Amygdala (tissue), 56 donors: ENCODE measurements around the gene MDFI.

Experiments used
- DNase-seq, 56 donors: peaks; one replicate each; lab custom pipeline; 2025; lab: John Stamatoyannopoulos, UW

The MDFI gene

DNA sequence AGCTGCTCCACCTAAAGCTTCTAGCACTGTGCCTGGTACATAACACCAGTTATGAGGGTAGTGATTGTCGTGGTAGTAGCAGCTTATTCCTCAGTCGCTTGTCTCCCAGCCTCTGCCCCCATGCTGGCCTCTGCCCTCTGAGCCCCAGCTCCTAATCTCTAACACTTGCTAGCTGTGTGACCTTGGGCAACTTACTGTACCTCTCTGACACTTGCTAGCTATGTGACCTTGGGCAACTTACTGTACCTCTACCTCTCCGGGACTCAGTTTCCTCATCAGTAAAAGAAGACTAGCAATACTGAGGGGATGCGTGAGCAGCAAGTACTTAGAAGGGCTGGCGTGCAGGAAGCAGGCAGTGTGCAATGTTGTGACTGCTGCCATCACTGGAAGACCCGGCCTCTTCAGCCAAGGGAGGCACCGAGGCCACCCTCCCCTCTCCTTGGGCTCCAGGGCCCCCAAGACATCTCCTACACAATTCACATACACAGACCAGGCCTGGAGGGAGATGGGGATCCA lies 9.9 kb downstream of the MDFI start:
- no peak for DNase-seq

DNA sequence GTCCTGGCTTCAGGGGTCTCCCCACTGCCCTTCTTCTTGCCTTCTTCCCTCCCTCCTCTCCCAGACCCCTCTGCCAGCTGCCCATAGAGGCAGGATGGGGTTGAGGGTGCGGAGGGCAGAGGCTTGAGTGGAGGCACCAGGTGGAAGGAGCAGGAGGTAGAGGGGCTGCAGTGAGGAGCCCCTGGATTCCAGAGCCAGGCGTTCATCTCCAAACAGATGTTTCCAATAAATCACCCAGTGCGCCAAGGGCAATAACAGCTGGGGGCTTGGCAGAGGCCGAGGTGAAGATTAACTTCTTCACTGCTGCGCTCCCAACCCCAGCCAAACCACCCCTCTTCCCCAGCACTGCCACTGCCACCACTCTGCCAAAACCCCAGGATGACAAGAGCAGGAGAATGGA lies 10.7 kb downstream of the MDFI start:
- DNase-seq = no peak

DNA sequence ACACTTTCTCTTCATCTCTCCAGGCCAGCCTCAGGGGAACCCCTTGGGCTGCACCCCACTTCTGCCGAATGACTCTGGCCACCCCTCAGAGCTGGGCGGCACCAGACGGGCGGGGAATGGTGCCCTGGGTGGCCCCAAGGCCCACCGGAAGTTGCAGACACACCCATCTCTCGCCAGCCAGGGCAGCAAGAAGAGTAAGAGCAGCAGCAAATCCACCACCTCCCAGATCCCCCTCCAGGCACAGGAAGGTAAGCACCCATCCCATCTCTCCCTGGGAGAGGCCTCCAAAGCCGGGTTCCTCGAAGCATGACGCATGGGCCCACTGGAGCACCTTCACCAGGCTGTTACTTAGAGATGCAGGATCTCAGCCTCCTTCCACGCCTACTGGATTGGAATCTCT lies 11.3 kb downstream of the MDFI start:
- no peak for DNase-seq

DNA sequence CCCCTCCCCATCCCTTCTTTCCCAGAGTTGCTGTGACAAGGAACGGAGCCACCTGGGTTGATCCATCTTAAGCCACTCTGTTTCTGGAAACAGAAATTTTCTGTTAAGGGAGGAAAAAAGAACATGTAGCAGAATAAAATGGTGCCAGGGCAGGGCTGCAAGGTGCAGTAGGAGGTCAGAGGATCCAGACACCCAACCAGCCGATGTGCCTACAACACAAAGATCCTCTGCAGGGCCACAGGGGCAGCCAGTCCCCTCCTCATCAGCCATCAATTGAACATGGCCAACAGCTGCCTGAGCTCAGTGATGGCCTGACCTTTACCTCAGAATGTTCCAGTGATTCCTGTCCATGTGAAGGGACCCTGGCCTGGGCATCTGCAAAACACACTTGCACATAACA lies 11.9 kb downstream of the MDFI start:
- DNase-seq = no peak

DNA sequence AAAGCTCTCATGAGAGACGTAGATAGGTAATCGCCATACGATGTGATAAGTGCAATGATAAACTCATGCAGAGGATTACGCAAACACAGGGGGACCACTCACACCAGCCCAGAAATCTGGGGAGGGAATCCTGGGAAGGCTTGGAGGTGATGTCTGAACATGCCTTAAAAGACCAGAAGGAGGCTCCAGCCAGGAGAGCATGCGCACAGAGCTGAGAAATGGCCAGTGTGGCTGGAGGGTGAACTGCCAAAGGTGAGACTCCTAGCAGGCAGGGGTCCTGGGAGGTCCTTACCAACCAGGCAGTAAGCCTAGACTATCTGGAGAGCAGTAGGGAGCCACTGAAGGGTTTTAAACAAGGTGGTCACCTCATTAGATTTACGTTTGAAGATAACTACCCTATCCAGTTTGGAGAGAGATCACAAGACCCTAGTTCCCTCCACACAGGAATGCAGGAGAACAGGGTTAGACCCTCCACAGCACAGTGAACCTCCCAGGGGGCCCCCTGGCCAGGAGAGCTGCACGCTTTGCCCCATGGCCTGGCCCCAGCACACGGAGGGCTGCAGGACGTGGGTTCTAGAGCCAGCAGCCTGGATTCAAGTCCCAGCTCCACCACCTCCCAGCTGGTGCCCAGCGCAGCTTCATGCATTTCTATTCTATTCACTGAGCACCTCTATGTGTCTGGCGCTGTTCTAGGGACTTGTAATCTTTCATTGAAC lies 13.1 kb downstream of the MDFI start:
- DNase-seq = no peak

DNA sequence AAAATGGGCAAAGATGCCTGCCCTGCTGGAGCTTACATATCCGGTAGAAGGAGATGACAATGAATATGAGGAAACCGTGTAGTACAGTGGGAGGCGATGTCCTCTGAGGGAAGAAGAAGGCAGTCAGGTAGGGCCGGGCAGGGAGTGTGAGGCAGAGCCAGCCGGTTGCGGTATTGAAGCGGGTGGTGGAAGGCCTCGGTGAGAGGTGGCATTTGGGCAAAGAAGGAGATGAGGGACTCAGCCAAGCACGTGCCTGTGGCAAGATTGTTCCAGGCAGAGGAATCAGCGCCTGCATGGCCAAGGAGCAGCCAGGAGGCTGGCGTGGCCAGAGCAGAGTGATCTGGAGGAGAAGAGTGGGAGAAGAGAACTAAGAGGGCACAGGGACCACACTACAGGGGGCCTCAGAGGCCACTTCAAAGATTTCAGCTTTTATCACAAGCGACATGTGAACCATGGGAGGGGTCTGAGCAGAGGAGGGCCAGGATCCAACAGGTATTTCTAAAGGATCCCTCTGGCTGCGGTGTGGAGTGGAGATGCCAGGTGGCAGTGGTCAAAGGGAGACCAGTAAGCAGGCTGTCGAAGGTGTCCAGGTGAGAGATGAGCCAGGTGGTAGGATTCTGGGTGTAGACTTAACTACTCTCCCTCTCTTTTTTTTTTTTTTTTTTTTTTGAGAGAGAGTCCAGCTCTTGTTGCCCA lies 13.8 kb downstream of the MDFI start:
- no peak for DNase-seq

DNA sequence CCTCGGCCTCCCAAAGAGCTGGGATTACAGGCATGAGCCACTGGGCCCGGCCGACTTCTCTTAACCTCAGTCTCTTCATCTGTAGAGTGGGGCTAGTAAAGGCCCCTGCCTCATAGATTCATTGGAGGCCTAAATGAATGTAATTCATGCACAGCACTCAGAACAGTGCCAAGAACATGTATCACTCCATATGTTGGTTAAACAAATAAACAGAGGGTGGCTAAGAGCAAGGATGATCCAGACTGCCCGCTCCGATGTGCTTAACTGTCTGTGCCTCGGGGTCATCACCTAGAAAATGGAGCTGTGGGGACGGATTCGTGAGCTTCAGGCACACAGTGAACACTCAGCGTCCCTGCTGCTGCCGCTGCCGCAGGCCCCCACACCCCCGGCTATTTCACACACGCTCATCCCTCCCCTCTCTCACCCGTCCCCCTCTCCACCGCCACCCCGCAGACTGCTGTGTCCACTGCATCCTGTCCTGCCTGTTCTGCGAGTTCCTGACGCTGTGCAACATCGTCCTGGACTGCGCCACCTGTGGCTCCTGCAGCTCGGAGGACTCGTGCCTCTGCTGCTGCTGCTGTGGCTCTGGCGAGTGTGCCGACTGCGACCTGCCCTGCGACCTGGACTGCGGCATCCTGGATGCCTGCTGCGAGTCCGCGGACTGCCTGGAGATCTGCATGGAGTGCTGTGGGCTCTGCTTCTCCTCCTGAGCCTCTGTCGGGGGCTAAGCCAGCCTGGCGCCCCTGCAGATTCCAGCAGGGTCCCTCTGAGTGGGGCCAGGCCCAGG lies 14.8 kb downstream of the MDFI start:
- DNase-seq = no peak

DNA sequence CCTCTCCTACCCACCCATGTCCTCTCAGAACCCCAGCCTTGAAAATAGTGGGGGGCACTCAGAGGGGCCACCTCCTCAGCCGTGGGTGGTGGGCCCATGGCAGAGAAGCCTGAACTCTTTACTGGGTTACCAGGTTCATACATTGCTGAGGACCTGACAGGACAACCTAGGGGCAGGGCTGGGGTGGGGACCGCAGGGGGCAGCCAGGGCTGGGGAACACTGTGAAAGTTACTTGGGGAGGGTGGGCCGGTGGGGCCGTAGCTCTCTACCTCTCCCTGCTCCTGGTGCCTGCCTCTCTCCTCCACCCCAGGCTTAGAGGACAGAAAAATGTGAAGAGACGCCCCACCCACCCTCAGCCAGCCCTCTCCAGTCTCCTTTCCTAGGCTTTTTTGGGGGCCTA lies 15.4 kb downstream of the MDFI start:
- DNase-seq = no peak

DNA sequence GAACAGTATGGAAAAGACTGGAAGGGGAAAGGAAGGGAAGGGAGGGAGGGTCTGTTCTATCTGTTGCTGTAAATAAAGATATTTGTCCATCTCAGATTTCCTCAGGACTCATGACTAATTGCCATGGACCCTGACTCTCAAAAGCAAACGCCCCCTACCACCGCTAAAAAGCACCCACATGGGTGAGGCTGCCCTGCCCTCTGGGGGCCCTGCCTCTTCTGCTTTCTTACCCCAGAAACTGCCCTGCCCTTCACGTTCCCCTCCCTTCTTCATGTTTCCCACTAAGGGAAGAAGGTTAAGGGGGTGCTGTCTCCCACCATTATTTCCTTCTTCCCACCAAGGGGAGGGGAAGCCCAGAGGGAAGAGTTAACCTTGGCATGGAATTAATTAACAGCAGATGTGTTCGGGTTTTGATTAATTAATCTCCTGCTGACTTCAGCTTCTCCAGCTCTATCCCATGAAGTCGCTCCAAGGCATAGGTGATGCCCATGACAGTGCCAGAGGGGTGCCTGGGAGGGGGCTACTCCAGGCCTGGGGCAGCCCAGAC lies 16.0 kb downstream of the MDFI start:
- DNase-seq = no peak

DNA sequence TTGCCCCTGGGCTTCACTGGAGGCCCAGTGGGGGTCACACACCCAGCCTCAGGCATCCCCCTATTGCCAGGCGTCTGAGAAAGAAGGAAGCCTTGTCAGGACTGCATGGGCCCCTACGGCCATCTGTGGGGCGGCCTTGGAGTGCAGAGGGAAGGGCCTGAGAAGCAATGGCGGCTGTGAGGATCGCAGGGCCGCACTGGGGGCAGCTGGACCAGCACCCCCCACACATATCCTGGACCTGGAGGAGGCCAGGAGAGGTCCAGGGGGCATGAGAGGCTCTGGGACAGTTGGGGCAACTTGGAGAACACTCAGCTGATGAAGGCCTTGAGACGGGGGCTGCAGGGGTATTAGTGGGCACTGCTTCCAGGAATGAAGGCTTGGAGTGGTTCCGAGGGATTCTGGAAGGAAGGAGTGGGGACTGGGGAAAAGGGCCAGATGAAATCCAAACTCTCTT lies 16.5 kb downstream of the MDFI start:
- no peak for DNase-seq

DNA sequence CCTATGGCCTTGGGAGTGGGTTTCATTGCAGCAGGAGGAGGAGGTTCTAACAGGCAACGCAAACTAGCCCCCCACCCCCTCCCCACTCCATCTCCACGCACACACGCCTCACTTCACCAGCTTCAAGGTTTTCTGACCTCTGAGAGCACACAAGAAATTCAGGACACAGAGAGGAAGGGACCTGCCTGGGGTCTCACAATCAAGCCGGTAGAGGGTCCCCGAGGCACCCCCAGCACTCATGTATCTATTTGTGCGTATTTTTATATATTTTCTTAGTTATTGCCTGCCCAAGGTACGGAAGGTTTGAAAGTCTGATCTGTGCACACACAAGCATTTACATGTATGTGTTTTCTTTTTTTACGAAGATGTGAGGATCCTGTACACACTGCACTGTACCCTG lies 16.9 kb downstream of the MDFI start:
- DNase-seq = no peak

DNA sequence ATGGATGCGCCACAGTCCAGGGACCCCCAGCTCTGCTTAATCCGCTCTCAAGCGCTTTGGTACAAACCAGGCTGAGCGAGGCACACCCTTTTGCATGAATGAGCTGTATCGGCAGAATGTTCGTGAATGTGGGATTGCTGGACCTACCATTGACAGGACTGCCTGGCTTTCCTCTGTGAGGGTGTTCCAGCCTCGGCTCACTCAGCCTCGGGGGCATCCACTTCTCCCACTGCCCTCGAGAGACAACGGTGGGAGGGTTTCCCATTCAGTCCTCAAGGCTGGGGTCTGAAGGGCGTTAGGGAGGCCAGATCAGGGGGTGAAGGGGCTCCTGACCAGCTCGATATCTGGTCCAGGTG lies 17.4 kb downstream of the MDFI start:
- no peak for DNase-seq

DNA sequence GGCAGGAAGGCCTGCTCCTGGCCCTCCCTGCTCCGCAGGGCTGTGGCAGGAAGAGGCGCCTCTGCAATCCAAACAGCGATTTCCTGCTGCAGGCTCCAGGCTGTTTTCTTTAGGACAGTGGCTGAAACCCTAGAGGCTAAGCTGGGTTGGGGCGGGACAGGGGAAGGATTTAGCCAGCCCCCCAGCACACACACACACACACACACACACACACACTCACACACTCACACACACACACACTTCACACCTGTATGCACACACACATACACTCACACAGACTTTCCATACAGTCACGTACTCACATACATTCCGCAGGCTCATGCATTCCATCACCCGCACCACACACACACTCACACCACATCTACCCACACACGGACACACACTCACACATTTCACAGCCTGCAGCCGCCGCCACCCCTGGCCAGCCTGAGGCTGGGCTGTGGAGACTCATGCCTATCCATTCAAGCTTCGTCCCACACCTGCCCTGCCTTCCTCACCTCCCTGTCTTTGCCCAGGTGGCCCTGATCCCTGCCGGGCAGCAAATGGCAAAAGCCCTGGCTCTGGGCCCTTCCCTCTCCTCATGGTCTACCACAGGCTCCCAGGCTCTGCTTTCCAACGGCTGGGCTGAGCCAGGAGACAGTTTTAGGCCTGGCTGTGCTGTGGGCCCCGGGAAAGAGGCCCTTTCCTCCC lies 17.9 kb downstream of the MDFI start:
- DNase-seq = no peak

DNA sequence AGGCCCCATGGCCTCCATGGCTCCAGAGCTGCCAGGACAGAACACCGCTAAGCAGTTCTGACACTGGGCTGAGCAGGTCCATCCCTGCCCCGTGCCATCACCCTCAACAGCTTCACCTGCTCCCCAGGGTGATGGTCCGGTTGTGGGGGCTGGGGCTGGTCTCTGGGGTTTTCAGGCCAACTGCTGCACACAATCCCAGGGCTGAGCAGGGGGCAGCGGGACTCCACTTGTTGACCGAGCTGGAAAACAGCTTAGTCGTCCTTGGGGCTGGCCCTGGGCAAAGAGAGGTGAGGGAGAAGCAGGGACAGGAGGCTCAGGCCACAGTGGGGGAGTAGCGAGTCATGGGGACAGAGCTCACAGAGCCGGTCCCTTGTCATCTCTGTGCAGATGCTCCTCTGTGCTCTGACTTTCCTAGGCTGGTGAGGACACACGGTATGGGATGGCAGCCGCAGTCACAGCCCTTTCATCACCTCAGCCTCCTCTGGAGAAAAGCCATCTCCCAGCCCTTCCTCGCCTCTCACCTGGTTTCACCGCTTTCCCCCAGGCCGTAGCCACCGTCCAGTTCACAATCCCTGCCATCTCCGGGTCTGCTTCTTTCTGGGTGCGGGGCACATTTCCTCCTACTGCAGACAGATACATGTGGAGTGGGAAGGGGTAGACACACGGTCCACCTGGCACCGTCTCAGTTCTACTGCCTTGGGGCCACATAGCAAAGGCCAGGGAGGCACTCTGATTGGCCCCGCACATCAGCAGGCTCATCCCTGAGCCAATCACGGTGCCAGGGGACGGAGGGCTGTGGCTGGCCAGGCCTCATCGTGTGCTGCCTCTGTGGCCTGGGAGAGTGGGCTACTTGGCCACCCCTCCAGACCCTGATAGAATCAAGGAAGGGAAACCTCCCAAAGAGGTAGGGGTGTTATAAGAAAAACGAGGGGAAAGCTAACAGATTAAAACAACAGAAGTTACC lies 19.1 kb downstream of the MDFI start:
- no peak for DNase-seq

DNA sequence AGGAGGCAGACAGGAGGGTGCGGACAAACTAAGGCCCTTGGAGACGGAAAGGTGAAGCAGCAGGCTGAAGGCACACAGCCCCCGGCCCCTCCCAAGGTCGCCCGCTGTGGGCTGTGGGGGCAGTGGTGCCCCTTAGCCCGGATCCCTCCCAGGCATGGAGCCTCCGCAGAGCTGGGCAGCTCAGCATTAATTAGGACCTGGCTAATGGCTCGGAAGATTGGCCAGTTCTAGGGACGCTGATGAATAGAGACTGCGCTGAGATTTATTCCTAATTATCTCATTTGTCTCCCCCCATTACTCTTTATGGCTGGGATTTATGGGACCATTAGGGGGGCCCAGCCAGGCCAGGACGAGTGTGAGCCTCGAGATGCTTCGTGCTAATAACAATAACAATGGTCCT lies 20.4 kb downstream of the MDFI start:
- no peak for DNase-seq

DNA sequence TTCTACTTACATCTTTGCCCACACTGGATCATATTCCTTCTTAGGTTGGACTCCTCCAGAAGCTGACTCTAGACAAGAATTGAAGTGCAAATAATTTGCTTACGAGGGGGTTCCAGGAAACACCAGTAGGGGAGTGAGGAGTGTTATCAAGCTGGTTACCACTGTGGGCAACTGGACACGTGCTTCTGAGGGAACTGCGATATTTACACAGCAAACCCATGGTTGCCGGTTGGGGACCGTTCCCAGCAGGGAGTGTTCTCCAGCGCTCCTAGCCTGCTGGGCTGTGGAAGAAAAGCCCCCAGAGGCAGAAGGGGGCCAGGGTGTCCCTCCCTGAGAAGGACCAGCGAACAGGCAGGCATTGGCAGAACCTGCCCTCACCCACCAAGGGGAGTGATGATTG lies 21.7 kb downstream of the MDFI start:
- no peak for DNase-seq

DNA sequence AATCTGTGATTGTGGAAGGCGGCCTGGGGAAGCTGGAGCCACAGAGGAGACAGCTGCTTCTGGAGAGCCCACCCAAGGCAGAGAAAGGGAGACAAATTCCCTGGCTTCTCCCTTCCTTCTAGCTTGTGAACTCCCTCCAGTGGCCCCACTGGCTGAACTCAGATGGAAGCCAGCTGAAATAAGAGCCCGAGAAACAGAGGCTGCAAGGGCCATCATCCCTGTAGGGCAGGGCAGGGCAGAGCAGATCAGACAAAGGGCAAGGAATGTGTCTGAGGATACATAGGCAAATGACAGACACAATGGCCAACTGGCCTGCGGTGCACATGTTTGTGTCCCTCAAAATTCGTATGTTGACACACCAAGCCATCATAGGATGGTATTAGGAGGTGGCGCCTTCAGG lies 25.3 kb downstream of the MDFI start:
- no peak for DNase-seq

DNA sequence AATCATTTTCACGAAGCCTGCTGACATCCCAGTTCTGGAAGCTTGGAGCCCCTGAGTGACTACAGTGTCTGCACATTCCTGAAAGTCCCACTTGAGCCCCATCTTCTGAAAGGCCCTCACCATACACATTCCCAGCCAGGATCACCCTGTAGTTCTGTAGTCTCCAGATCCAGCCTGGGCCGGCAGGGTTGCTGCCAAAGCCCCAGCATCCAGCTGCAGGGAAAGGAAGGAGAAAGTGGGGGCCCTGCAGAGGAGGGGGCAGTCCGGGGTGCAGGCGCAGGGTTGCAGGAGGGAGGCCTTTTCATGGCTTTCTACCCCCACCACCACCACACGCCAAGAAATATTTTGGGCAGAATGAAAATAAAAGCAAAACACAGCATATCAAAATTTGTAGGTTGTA lies 26.0 kb downstream of the MDFI start:
- DNase-seq = no peak

DNA sequence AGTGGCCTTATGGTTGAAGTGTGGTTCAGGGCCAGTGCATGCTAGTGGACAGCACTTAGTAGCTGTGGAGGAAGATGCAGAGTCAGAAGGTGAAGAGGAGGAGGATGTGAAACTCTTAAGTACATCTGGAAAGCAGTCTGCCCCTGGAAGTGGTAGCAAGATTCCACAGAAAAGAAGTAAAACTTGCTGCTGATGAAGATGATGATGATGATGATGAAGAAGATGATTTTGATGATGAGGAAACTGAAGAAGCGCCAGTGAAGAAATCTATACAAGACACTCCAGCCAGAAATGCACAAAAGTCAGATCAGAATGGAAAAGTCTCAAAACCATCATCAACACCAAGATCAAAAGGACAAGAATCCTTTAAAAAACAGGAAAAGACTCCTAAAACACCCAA lies 28.9 kb downstream of the MDFI start:
- no peak for DNase-seq
